ENCODE results near the gene USP6NL. TPM values are rescaled to one million over a fixed set of nuclear protein-coding genes. Genes with fewer than 3 reads are reported as not detected.
A peak's percentile ranks its signal among the peaks of the same experiment; 100 is the strongest.

USP6NL gene
- total and polyA plus RNA-seq, 9 of the 15 experiments (the other 6 are each of a cell fraction or from before 2014, with no cell fraction given): 3.2 to 26.6 (median 19.8) TPM

DNA sequence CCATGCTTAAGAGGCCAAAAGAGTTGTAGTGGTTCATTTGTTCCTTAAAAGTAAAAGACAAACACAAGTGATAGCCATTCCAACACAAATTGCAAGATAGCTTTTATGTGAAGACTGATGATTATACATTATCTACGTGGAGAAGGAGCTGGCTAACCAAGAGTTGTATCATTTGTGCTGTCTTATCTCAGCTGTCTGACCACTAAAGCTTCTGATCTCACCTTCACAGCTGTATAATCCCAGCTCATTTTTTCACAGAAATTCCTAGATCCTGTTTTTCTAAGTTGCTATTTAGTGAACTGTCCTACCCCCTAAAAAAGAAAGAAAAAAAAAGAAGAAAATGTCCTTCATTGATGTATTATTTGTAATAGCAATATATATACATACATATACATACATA, 9.8 kb downstream of the USP6NL start (continued):
- TF ChIP-seq ZNF316 (IDR thresholded peaks at IDR 0.05) (peak; percentile 74), ESRRA (IDR thresholded peaks at IDR 0.05; ENCODE audit: borderline replicate concordance, low read depth) (peak; percentile 57; the same call in 1 of the 2 replicates), ETS2 (tag; IDR thresholded peaks at IDR 0.05; ENCODE audit: borderline replicate concordance, poor library complexity, severe bottlenecking) (no peak), PKNOX1 (IDR thresholded peaks at IDR 0.05) (0 out of 2 replicates have a peak, but pooled peaks have one; percentile 7), MNT (conservative IDR thresholded peaks at IDR 0.05) (0 out of 4 replicates have a peak, but pooled peaks of 1 of the 2 experiments have one; percentile 19), C11orf30 (IDR thresholded peaks at IDR 0.05; ENCODE audit: low read depth) (peak; percentile 69), YY1 (IDR thresholded peaks at IDR 0.05; ENCODE audit: borderline replicate concordance in 1 of 3, control insufficient read depth in 1 of 3, extremely low read depth in 1 of 3, insufficient read depth in 3 of 3, insufficient read length in 1 of 3, insufficient replicate concordance in 2 of 3, low read depth in 1 of 3, low read length in 2 of 3) (no peak), TBL1XR1 (IDR thresholded peaks at IDR 0.05; ENCODE audit: low read length in 2 of 2) (peak in 1 of 2 experiments; percentile 79; a peak in 2 of 4 replicates), SOX6 (IDR thresholded peaks at IDR 0.05) (peak; percentile 85), NFIC (IDR thresholded peaks at IDR 0.05) (peak; percentile 59), KLF16 (IDR thresholded peaks at IDR 0.05) (peak; percentile 80), ARID1B (IDR thresholded peaks at IDR 0.05) (peak; percentile 95), STAT5A (IDR thresholded peaks at IDR 0.05; ENCODE audit: borderline replicate concordance, low read length) (peak; percentile 59; the same call in 1 of the 2 replicates), TAF9B (IDR thresholded peaks at IDR 0.05; ENCODE audit: partially characterized antibody) (peak; percentile 26), EP300 (IDR thresholded peaks at IDR 0.05; ENCODE audit: low read length) (peak; percentile 91), RCOR1 (IDR thresholded peaks at IDR 0.05; ENCODE audit: borderline replicate concordance in 1 of 2, low read depth in 2 of 2, low read length in 2 of 2) (peak; percentile 31 to 84; a peak in 3 of 4 replicates), ZEB2 (IDR thresholded peaks at IDR 0.05) (peak; percentile 79), NCOR1 (IDR thresholded peaks at IDR 0.05) (peak; percentile 85), ATF7 (IDR thresholded peaks at IDR 0.05) (peak; percentile 33; the same call in 1 of the 2 replicates), POLR2H (tag; IDR thresholded peaks at IDR 0.05; ENCODE audit: low read depth) (peak; percentile 4; the same call in 1 of the 2 replicates)
- TF ChIP-seq, protein P1, sequence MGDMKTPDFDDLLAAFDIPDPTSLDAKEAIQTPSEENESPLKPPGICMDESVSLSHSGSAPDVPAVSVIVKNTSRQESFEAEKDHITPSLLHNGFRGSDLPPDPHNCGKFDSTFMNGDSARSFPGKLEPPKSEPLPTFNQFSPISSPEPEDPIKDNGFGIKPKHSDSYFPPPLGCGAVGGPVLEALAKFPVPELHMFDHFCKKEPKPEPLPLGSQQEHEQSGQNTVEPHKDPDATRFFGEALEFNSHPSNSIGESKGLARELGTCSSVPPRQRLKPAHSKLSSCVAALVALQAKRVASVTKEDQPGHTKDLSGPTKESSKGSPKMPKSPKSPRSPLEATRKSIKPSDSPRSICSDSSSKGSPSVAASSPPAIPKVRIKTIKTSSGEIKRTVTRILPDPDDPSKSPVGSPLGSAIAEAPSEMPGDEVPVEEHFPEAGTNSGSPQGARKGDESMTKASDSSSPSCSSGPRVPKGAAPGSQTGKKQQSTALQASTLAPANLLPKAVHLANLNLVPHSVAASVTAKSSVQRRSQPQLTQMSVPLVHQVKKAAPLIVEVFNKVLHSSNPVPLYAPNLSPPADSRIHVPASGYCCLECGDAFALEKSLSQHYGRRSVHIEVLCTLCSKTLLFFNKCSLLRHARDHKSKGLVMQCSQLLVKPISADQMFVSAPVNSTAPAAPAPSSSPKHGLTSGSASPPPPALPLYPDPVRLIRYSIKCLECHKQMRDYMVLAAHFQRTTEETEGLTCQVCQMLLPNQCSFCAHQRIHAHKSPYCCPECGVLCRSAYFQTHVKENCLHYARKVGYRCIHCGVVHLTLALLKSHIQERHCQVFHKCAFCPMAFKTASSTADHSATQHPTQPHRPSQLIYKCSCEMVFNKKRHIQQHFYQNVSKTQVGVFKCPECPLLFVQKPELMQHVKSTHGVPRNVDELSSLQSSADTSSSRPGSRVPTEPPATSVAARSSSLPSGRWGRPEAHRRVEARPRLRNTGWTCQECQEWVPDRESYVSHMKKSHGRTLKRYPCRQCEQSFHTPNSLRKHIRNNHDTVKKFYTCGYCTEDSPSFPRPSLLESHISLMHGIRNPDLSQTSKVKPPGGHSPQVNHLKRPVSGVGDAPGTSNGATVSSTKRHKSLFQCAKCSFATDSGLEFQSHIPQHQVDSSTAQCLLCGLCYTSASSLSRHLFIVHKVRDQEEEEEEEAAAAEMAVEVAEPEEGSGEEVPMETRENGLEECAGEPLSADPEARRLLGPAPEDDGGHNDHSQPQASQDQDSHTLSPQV (IDR thresholded peaks at IDR 0.05): 0 out of 2 replicates have a peak, but pooled peaks have one; percentile 18
